Panc1 (cell line): ENCODE data around the gene DENND2D.

ENCODE experiments used
- TF ChIP-seq, protein P1 (sequence below): fragments of 450-650 bp; IDR thresholded peaks from 2 replicates; pipeline ENCODE4 v1.5.1; 2017; ENCODE audit warnings: mild to moderate bottlenecking
- TF ChIP-seq, protein P2 (sequence below), 2 experiments: IDR thresholded peaks; 2 replicates each; pipeline ENCODE4 v1.6.1; 2011 to 2012; ENCODE audit warnings: low read depth in 2 of 2, control low read depth in 1 of 2, low read length in 1 of 2, mild to moderate bottlenecking in 1 of 2, moderate library complexity in 1 of 2; ENCODE audit not compliant: insufficient read depth in 1 of 2

DNA sequence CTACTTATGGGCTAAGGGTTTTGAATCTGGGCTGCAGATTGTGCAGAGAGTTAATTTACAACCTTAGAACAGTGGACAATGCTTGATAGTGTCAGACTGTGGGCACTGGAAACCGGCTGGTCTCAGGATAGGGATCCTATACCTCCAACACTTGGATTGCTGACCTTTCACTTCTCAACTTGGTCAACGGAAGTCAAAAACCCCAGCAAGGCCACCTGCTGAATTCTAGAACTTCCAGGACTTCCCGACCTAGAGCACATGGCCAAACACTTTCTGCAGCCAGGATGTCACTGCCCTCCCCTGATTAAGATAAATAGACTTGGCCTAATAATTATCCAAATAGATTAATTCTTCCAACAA lies 336 bp upstream of the DENND2D start:
- TF ChIP-seq, protein P1, sequence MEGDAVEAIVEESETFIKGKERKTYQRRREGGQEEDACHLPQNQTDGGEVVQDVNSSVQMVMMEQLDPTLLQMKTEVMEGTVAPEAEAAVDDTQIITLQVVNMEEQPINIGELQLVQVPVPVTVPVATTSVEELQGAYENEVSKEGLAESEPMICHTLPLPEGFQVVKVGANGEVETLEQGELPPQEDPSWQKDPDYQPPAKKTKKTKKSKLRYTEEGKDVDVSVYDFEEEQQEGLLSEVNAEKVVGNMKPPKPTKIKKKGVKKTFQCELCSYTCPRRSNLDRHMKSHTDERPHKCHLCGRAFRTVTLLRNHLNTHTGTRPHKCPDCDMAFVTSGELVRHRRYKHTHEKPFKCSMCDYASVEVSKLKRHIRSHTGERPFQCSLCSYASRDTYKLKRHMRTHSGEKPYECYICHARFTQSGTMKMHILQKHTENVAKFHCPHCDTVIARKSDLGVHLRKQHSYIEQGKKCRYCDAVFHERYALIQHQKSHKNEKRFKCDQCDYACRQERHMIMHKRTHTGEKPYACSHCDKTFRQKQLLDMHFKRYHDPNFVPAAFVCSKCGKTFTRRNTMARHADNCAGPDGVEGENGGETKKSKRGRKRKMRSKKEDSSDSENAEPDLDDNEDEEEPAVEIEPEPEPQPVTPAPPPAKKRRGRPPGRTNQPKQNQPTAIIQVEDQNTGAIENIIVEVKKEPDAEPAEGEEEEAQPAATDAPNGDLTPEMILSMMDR, result no peak
- TF ChIP-seq, protein P2, sequence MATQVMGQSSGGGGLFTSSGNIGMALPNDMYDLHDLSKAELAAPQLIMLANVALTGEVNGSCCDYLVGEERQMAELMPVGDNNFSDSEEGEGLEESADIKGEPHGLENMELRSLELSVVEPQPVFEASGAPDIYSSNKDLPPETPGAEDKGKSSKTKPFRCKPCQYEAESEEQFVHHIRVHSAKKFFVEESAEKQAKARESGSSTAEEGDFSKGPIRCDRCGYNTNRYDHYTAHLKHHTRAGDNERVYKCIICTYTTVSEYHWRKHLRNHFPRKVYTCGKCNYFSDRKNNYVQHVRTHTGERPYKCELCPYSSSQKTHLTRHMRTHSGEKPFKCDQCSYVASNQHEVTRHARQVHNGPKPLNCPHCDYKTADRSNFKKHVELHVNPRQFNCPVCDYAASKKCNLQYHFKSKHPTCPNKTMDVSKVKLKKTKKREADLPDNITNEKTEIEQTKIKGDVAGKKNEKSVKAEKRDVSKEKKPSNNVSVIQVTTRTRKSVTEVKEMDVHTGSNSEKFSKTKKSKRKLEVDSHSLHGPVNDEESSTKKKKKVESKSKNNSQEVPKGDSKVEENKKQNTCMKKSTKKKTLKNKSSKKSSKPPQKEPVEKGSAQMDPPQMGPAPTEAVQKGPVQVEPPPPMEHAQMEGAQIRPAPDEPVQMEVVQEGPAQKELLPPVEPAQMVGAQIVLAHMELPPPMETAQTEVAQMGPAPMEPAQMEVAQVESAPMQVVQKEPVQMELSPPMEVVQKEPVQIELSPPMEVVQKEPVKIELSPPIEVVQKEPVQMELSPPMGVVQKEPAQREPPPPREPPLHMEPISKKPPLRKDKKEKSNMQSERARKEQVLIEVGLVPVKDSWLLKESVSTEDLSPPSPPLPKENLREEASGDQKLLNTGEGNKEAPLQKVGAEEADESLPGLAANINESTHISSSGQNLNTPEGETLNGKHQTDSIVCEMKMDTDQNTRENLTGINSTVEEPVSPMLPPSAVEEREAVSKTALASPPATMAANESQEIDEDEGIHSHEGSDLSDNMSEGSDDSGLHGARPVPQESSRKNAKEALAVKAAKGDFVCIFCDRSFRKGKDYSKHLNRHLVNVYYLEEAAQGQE (IDR thresholded peaks at IDR 0.05; ENCODE audit: insufficient read depth in 1 of 2, low read depth in 2 of 2, low read length in 1 of 2), result no peak
